NCI-H146 treated with DMSO at 0.1 percent for 48 hours (cell line): ENCODE measurements around the gene CIAPIN1.

ENCODE experiments used
- DNase-seq: peaks from one replicate; lab custom pipeline; 2025; ENCODE audit not compliant: unreplicated experiment; lab: John Stamatoyannopoulos, UW

Gene CIAPIN1

DNA sequence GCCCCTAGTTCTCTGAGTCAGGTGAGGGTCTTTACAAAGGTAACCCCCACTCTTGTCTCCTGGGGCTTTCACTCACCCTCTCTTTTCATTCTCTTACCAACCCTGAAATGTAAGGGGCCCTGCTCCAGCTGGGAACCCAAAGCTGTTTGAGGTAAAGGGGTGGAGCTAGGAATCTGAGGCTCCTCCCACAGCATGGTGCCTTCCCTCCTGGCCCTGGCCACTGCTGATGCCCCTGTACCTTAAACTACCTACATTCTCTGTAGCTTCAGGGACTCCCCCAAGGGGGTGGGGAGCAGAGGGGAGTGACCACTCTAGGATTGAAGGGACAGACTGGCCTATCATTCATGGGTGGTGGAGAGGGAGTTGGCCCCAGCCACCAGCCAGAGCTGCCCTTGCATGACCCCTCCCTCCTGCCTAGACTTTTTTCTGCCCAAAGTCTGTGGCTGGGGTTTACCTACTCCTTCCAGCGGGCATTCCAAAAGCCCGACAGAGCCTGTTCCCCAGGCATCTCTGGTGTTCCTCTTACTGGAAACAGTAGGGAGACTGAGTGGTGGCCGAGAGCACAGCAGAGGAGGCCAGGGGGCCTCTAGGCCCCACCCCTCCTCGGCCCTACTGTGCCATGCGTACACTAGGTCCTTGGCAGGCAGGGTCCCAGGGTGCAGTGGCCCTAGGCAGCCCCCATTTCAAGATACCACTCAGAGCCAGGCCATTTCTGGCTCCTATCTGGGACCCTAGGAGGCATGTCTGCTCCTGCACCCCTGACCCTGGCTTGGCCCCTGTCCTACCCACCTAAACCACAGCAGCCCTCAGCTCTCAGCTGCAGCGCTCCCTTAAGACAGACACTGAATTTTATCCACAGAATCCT lies 29.6 kb upstream of the CIAPIN1 start:
- DNase-seq = no peak

DNA sequence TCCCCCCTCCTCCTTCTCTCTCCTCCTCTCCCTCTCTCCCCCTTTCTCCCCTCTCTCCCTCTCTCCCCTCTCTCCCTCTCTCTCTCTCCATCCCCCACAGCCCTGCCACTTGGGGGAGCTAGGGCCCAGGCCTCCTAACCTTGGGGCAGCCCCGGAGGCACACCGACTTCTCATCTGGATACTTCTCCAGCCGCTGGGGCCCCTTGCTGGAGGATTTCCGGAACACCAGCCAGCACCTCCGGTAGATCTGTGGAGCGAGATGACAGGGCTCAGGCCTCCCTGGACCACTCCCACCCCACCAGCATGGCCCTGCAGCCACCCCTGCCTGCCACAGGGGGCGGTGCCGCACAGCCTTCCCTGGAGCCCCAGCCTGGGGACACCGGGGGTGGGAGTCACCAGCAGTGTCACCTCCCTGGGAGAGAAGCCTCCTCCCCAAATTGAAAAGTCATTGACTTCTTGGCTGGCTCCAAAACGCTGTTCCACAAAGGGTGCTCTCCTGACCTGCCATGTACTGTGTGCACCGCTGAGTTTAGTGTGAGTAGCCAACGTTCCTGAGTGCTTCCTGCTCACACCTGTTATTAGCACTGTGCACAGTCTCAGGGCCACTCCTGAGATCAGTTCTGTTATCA lies 28.6 kb upstream of the CIAPIN1 start:
- DNase-seq = no peak

DNA sequence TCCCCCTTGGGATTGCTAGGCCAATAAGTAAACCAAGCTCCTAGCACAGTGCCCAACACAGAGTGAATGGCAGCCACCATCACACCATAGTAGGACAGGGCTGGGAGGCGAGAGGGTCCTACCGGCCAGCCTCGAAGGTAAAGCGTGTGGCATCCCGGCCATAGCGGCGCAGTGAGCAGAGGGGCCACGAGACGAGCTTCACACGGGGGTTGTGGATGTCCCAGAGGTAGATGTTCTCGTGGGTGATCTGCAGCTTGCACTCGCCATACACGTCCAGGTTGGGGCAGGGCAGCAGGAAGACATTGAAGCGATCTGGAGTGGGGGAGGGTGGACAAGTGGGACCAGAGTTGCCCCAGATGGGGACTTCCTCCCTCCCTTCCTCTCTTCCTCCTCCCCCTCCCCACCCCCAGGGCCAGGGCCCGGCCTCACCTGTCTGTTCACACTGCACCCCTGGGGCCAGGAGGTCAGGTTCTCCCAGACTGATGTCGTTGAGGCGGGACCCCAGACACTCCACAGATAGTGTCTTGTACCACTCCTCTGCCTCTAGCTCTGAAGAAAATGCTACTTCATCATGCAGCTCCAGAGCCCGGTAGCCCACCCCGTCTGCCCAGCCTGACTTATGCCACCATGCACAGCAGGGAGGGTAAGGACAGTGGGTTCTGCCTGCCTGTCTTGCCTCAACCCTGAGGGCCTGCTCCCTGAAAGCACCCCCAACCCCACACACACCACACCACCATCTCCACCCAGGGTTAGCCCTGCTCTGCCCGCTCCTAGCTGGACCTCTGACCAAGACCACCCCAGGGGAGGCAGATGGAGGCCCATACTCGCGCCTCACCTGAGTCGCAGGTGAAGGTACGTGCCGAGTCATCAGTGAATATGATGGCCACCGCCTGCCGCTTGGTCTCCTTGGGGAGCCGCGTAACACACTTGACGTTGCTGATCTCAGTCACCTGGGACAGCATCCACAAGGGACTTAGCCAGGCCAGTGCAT lies 27.8 kb upstream of the CIAPIN1 start:
- no peak for DNase-seq

DNA sequence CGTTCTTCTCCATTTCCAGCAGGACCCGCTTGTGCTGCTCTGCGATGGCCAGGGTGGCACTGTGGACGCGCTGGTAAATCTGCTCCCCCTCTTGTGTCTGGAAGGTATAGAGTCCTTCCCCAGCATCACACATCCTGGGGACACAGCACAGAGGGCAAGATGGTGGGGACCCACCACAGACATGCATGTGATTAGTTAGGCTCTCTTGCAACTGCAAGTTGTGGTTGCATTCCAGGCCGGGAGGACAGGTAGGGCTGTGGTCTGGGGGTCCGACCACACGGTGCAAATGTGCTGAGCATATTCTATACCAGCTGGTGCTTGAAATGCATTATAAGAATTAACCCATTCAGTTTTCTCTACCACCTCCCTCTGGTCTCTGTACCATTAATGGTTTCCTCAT lies 26.7 kb upstream of the CIAPIN1 start:
- no peak for DNase-seq

DNA sequence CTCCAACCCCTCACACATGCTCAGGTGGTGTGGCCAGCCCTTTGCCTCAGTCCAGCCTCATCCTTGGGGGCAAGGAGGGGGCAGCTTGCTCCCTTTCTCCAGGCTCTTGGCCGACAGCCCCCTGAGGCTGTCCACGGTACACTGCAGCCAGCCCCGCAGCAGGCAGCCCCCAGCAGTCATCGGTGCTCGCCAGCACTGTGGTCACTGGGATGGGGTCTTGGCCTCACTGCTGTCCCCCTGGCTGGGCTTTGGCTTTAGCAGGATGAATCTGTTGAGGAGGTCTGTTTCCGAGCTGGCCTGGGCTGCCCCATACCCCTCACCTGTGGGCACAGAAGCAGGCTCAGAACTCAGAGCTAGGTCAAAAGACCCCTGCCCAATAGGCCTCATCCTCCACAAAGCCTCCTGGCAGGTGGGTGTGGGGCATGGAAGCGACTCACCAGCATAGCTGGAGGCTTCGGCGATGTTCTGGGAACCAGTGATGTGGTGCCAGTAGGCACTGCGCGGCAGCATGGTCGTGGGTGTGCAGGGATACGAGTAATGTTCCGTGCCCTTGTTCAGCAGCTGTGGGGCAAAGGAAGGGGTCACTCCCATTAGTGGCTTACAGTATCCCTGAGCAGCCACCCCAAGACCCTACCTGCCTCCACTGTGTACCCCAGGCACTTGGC lies 26.1 kb upstream of the CIAPIN1 start:
- DNase-seq = no peak

DNA sequence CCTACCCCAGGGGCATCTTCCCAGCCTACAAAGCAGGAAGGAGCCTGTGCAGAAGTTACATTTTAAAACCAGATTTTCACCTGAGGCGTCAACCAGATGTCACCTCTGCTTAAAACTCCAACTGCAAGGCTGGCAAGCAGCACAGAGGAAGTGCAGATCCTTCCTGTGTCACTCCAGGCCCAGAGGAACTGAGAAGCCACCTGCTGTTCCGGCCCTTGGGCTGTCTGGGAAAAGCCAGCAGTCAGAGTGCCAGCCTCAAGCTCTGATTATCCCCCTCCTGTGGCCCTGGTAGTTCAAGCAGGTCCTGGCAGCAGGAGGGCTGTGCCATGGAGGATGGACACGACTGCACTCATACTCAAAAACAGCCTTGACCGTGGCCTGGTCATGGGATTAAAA lies 25.5 kb upstream of the CIAPIN1 start:
- DNase-seq = no peak

DNA sequence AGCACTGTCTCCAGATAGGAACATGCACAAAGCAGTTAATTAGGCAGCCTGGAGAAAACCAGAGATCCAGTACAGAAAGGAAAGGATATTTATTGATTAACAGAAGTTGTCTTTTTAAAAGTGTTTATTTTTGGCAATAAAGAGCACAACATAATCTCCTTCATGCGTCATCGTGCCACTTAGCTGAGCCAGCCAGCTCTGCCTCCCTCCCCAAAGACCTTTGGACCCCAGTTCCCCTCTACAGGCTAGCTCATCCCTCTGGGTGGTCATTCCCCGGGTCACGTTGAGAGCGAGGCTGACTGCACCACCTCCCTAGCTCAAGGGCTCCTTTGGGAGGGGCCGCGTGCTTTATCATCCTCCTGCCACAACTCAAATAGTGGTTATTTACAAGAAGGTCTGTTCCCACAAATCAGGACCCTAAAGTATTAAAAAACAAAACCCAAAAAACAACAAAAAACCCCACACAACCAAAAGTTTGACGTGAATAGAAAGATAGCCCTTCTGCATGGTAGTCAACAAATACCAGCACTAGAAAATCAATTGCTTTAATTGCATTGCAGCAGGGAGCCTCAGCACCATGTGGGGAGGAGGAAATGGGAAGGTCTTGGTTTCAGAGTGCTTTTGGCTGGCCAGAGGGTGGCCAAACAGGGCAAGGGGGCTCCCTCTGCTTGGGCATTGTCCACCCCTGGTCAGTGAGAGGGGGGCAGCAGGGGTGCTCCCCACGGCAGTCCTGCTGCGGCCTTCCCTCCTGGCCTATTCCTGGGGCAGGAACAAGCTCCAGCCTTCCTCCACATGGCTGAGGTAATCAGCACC lies 24.9 kb upstream of the CIAPIN1 start:
- peak; percentile 2 for DNase-seq

DNA sequence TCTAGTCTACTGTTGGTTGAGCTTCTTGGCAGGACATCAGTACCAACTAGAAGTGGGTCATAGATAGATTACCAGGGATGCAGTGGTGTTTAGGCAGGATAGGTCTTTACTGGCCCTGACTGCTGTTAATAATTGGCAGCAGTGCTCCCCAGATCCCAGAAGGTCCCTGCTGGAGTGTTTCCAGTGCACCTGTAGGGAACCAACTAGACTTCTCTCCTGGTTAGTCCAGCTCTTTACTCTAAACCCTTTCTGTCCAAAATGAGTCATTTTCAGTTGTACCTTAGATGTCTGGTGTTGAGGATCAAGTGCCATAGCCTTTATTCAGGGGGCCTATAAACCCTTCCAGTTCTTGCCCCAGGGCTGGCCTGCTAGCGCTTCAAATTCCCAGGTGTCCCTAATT lies 24.0 kb upstream of the CIAPIN1 start:
- DNase-seq = no peak

DNA sequence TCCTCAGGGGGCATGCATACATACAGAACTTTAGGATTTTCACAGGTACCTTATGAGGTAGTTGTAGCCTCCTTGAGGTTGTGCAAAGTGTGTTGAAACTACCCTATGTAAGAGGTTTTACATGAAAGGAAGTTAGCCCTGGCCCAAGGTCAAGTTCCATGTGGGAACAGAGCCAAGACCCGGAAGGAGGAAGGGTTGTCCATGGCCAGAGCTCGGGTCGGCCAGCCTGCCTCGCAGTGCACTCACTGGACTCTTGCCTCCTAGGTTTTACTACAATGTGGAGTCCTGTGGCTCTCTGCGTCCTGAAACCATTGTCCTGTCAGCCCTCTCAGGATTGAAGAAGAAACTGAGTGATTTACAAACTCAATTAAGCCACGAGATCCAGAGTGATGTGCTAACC lies 23.5 kb upstream of the CIAPIN1 start:
- DNase-seq = no peak

DNA sequence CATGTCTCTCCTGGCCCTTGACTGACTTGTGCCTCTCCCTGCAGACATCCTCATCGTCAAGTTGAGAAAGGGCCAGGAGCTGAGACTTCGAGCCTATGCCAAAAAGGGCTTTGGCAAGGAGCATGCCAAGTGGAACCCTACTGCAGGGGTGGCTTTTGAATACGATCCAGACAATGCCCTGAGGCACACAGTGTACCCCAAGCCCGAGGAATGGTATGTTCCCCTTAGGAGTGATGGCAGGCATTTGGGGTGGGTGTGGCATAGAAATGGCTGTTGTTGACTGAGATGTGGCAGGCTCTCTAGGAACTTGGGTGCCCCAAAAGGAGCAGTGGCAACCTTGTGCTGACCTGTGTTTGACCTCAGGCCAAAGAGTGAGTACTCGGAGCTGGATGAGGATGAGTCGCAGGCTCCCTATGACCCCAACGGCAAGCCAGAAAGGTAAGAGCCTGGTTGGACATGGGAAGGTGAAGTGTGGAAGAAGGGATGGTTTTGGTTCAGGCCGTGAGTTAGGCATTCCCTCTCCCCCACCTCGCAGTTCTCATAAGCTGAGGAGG lies 22.8 kb upstream of the CIAPIN1 start:
- DNase-seq = no peak

DNA sequence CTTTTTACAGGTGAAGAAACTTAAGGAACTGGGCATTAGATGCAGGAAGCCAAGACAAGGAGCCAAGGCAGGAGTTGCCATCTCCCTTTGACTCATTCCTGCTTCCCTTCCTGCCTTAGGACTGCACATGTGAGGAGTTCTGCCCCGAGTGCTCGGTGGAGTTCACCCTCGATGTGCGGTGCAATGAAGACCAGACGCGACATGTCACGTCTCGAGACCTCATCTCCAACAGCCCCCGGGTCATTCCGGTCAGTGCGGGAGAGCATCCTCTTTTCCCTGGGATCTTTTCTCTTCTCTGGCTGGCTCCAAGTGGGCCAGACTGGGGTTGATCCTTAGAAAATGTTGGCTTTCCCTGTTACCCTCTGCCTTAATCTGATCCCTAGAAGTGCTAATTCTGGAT lies 21.9 kb upstream of the CIAPIN1 start:
- no peak for DNase-seq

DNA sequence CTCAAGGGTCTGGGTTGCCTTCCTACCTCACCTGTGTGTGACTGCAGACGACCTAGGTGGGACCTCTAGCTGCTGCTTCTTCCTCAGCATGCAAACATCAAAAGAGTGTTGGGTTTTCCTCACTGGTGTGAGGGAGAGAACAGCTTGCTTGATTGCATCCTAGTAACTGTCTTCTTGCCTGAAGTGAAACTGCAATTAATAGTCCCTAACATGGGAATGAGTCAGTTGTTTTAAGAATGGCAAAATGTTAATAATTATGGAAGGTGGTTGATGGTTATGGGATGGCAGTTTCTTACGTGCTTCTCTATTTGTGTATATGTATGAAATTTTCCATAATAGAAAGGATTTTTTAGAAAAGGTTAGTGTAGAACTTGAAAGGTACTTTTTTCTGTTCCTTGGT lies 21.2 kb upstream of the CIAPIN1 start:
- DNase-seq = no peak

DNA sequence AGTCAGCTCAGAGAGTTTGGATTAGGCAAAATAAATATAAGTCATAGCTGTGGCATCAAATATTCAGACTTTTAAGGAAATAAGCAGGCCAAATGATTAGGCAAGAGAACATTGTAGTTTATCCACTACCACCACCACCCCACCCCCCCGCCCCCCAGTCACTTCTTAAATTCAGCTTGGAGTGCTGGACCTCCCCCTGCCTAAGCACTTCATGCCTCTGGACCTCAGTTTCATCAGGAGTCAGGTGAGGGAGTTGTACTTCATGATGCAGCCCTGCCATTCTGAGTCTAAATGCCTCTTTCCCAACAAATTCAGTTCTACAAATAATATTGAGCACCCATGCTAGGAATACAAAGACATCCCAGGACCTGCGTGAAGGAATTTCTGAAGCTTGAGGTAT lies 17.3 kb upstream of the CIAPIN1 start:
- no peak for DNase-seq

DNA sequence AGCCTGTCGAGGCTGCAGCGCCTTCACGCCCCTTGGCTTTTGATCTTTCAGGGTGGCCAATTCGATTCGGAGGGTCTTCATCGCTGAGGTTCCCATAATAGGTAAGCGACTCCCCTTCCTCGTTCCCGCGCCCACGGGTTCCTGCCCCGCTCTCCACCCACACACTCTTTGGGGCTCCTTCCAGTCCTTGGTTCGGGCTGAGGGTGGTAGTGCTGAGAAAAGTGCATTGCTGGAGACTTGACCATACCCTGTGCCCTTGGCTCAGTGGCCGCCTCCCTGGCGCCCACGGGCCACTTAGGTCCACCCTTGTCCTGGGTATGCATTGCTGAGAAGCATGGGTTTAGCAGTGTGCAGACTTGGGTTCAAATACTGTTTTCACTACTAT lies 15.8 kb upstream of the CIAPIN1 start:
- no peak for DNase-seq

DNA sequence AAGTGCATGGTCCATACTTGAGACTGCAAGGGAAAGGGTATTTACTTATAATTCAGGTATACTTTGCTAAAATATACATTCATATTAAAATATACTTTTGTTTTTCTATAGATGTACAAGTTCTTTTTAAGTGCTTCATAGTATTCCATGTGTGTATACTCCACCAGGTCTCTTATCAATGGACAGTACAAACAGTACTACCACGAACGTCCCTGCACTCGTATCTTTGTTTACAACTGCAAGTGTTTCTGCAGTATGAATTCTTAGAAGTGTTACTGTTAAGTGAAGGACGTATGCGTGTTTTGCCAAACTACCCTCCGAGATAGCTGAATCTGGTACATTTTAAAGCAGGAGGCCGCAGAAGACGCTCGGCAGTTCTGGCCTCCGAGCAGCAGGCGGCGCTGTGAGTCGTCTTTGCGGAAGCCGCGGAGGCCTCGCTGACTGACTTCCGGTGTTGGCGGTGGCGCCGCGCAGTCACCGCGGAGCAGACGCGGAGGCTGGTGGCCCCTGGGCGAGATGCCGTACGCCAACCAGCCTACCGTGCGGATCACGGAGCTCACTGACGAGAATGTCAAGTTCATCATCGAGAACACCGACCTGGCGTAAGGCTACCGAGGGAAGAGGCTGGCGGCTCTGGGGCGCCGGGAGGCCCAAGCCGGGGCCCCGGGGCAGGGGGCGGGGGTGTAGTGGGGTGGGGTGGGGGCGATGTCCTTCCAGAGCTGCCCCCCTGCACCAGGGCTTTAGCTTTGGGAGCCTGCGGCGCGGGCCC lies 15.2 kb upstream of the CIAPIN1 start, which contains the start of gene POLR2C:
POLR2C (plus strand) TSS at position 471 of the 769 bp plus-strand sequence; CDS start at position 517, 46 bp downstream.
- DNase-seq = peak; percentile 28

DNA sequence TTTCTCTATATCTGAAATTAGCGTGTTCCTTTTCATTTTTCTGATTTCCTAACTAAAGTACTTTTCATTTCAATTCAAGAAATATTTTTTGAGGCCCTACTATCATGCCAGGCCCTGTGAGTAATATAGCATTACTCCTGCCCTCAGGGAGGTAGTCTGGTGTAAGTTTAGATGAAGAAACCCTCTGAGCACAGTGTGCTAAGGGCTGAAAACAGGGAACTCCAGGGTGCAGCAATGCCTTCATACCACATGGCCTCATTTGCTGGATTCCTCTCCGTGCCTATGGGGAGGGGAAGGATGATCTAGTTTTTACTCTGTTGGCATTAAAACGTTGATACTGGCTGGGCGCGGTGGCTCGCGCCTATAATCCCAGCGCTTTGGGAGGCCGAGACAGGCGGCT lies 4.8 kb upstream of the CIAPIN1 start:
- DNase-seq = no peak

DNA sequence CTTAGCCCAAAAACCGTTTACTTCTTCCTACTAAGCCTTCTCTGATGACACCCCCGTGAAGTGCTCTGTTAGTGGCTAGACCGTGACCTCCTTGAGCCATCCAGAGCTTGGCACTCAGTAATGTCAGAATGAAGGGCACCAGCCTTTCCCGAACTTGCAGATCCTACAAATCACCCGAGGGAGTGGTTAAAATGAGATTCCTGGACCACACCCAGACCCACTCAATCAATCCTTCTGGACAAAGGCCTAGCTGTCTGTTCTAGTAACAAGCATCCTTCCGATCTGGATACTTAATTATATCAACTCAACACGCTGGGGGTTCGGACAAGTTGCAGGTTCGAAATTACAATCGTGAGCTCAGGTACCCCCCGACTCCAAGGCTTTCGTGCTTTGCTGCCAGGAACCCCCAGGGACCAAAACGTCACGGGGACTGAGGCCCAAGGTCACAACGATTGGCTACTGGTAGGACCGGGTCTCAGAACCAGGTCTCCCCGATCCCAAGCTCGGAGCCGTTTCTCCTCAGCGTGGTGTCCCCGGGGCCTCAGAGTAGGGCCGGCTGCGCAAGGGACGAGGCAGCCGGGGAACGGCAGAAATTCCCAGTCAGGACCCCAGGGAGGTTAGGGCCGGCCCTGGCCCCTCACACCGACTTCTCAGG lies 527 bp downstream of the CIAPIN1 start:
- DNase-seq = peak; percentile 10

DNA sequence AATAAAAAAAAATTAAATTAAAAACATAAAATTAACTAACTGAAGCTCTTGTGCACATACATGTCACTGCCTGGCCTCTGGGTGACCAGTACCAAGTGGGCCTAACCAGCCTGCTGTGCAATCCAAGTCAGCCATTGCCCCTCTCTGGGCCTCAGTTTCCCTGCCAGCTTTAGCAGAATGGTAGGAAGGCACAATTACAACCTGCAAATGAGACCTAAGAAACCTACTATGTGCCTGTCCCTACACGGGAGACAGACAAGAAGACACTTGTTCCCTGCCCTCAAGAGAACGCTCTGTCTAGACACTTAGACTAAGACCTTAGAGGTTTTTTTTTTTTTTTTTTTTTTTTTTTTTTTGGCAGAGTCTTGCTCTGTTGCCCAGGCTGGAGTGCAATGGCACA lies 1.7 kb downstream of the CIAPIN1 start:
- DNase-seq = no peak
